ENCODE measurements around the gene PPID.
"Not testable (repeated sequence)": the region's sequence is repeated elsewhere in the genome, so short reads cannot be mapped to it uniquely, and the experiment has no call there.

- TF ChIP-seq, protein P1, sequence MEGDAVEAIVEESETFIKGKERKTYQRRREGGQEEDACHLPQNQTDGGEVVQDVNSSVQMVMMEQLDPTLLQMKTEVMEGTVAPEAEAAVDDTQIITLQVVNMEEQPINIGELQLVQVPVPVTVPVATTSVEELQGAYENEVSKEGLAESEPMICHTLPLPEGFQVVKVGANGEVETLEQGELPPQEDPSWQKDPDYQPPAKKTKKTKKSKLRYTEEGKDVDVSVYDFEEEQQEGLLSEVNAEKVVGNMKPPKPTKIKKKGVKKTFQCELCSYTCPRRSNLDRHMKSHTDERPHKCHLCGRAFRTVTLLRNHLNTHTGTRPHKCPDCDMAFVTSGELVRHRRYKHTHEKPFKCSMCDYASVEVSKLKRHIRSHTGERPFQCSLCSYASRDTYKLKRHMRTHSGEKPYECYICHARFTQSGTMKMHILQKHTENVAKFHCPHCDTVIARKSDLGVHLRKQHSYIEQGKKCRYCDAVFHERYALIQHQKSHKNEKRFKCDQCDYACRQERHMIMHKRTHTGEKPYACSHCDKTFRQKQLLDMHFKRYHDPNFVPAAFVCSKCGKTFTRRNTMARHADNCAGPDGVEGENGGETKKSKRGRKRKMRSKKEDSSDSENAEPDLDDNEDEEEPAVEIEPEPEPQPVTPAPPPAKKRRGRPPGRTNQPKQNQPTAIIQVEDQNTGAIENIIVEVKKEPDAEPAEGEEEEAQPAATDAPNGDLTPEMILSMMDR (IDR thresholded peaks at IDR 0.05): not testable (repeated sequence)
- not testable (repeated sequence) for TF ChIP-seq EP300, POLR2A (IDR thresholded peaks at IDR 0.05)
These were observed 36.3 kb upstream of the PPID start for GRCh38 chr4:158759539-158759938.

All from ovary (tissue), 3 donors.